Activated CD4-positive, alpha-beta memory T cell treated with anti-CD3 and anti-CD28 coated beads, Interleukin-2, amount 10 ng/mL, durations not matched to agents 7 days and 5 days (primary cell): ENCODE results near the gene PKDCC. TPM values are rescaled to one million over a fixed set of nuclear protein-coding genes. Genes with fewer than 3 reads are reported as not detected.

Experiments used
- CTCF ChIA-PET: fragments of 350-600 bp; sonication (Branson Sonifier 250); formaldehyde crosslinking; loops from one replicate; lab custom pipeline; 2021; ENCODE audit warnings: antibody characterized with exemption, inconsistent platforms; lab: Charles Lee
- POLR2A ChIA-PET: fragments of 350-600 bp; sonication (Branson Sonifier 250); formaldehyde crosslinking; loops from one replicate; lab custom pipeline; 2021; ENCODE audit warnings: antibody characterized with exemption; lab: Charles Lee
- DNase-seq: peaks from one replicate; pipeline ENCODE4 v3.0.0-alpha.2; 2020
- H3K27ac Mint-ChIP-seq: one replicate; pipeline ENCODE4 v1.8.0; 2021; ENCODE audit warnings: mild to moderate bottlenecking, mixed read lengths
- H3K27me3 Mint-ChIP-seq: one replicate; pipeline ENCODE4 v1.8.0; 2021; ENCODE audit warnings: mixed read lengths
- H3K36me3 Mint-ChIP-seq: one replicate; pipeline ENCODE4 v1.8.0; 2021; ENCODE audit warnings: low read depth, mixed read lengths
- H3K4me1 Mint-ChIP-seq: one replicate; pipeline ENCODE4 v1.8.0; 2021; ENCODE audit warnings: mixed read lengths
- H3K4me3 Mint-ChIP-seq: one replicate; pipeline ENCODE4 v1.8.0; 2021; ENCODE audit warnings: mild to moderate bottlenecking, mixed read lengths
- H3K9me3 Mint-ChIP-seq: one replicate; pipeline ENCODE4 v1.8.0; 2021; ENCODE audit warnings: mixed read lengths
- total RNA-seq, 2 experiments: library from RNA; stranded (reverse); gene quantifications; one replicate each; pipeline ENCODE4 v1.2.3, GENCODE V29; 2021

The PKDCC gene, protein sequence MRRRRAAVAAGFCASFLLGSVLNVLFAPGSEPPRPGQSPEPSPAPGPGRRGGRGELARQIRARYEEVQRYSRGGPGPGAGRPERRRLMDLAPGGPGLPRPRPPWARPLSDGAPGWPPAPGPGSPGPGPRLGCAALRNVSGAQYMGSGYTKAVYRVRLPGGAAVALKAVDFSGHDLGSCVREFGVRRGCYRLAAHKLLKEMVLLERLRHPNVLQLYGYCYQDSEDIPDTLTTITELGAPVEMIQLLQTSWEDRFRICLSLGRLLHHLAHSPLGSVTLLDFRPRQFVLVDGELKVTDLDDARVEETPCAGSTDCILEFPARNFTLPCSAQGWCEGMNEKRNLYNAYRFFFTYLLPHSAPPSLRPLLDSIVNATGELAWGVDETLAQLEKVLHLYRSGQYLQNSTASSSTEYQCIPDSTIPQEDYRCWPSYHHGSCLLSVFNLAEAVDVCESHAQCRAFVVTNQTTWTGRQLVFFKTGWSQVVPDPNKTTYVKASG
- not detected for total RNA-seq

- CTCF ChIA-PET, result interaction anchor here (0.5 to 1.9 kb wide), 2 partner anchors 178 to 440 kb away, joined by 3 to 5 read pairs; no protein-coding TSS in a partner anchor
- DNase-seq, result no peak
- POLR2A ChIA-PET, result interaction anchor here (1.8 kb wide), 1 partner anchor 152 kb away, joined by 4 read pairs; no protein-coding TSS in a partner anchor
- Mint-ChIP-seq H3K27ac (no peak within 1 kb of the TSS), H3K27me3 (peaks cover 62% of the 10 kb centered on the region), H3K4me1 (peaks cover 3% of the 10 kb centered on the region), H3K4me3 (peak within 1 kb of the TSS; percentile 30), H3K9me3 (no peaks in the 10 kb centered on the region), H3K36me3 (no peaks in the 10 kb centered on the region)
Observed at GRCh38 chr2:42047488-42048298, at the start of gene PKDCC. Gene PKDCC, plus strand, starts transcription at chr2:42048021. Its CDS starts 179 bp downstream, at chr2:42048200.

DNA sequence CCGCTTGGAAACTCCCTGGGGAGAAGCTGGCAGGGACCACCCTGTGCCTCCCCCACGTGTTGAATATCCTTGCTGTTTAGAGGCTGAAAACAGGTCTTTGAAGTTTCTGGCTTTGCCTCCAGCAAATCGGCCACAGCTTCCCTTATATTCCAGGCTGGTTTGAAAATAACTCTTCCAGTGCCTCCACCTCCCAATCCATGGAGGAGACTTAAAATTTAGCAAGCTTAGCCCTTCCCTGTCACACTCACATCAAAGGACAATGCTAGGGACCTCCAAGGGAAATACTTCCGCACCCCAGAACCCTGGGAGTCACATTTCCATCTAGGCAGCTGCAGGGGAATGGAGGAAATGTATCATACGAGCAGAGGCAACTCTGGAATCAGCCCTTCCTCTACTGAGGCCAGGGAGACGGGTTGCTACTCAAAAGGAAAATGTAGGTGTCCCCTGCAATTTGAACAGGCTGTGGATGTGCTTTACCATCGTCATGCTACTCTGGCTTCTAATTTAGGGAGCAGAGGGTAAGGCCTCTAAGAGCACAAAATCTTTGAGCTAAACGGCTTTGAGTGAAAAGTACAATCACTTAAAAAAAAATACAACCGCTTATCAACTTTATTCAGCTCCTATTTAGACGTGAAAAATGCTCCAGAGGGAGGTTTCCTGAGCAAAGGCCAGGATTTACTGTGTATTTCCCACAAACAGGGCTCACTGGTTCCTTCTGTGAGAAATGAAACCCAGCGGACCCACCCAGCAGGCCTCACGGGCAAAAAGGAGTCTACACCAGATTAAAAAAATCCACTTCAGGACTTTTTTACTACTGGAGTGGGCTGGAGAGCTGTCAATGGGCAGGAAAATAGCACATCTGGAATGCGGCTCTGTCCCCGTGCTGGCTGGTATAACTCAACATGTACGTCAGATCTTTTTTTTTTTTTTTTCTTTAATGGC is 49.4 kb upstream of the PKDCC start:
- Mint-ChIP-seq H3K9me3 (peaks cover 3% of the 10 kb centered on the region), H3K4me1 (no peaks in the 10 kb centered on the region), H3K27me3 (peaks cover 4% of the 10 kb centered on the region), H3K4me3 (no peak overlapping the region), H3K36me3 (no peaks in the 10 kb centered on the region), H3K27ac (no peak overlapping the region)
- POLR2A ChIA-PET, result no interaction called here
- no peak for DNase-seq
- CTCF ChIA-PET, result interaction anchor here (1.3 kb wide), 1 partner anchor 11 kb away, joined by 3 read pairs; no protein-coding TSS in a partner anchor

- Mint-ChIP-seq H3K9me3 (peaks cover 6% of the 10 kb centered on the region), H3K27me3 (peaks cover 6% of the 10 kb centered on the region), H3K36me3 (no peaks in the 10 kb centered on the region), H3K4me1 (no peaks in the 10 kb centered on the region), H3K4me3 (no peak overlapping the region), H3K27ac (no peak overlapping the region)
- CTCF ChIA-PET, result interaction anchor here (1.3 kb wide), 1 partner anchor 12 kb away, joined by 3 read pairs; no protein-coding TSS in a partner anchor
- POLR2A ChIA-PET, result no interaction called here
- no peak for DNase-seq
Observed at GRCh38 chr2:41999128-41999480, 48.7 kb upstream of the PKDCC start.

DNA sequence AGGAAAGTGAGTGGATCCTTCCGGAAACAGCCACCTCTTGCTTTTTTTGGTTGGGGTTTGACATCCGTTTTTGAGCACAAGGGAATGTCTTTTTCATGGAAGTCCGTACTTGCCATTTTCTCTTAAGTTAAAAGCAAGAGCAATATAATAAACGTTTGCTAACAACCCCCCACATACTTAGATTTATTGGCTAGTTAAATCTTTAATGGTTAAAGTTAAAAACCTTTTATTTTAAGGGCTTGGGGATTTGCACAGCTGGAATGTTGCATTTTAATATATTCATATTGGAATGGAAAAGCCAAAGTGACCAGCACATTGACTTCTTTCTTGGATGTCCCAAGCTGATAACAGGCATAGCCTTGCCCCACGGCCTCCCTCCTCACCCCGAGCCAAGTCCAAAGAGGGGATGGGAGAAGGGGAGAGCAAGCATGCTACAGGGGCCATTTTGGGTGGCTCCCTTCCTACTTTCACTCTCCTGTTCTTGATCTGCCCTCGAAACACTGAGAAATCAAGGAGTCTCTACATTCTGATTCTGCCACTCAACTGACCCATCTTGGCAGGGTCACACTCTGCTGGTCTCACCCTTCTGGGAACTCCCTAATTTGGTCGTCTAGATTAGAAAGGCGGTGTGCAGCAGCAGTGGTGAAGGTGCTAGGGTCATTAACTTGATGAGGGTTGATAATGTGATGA is 48.1 kb upstream of the PKDCC start:
- CTCF ChIA-PET, result no interaction called here
- Mint-ChIP-seq H3K4me1 (no peaks in the 10 kb centered on the region), H3K9me3 (peaks cover 8% of the 10 kb centered on the region), H3K4me3 (no peak overlapping the region), H3K27me3 (peaks cover 9% of the 10 kb centered on the region), H3K36me3 (no peaks in the 10 kb centered on the region), H3K27ac (no peak overlapping the region)
- no peak for DNase-seq
- POLR2A ChIA-PET, result no interaction called here

GRCh38 chr2:42001711-42002201 is 46.1 kb upstream of the PKDCC start:
- H3K27ac Mint-ChIP-seq, result no peak overlapping the region
- H3K9me3 Mint-ChIP-seq, result peaks cover 7% of the 10 kb centered on the region
- ChIA-PET POLR2A (no interaction called here), CTCF (no interaction called here)
- peaks cover 23% of the 10 kb centered on the region for H3K27me3 Mint-ChIP-seq
- H3K36me3 Mint-ChIP-seq, result no peaks in the 10 kb centered on the region
- no peaks in the 10 kb centered on the region for H3K4me1 Mint-ChIP-seq
- no peak for DNase-seq
- no peak overlapping the region for H3K4me3 Mint-ChIP-seq

DNA sequence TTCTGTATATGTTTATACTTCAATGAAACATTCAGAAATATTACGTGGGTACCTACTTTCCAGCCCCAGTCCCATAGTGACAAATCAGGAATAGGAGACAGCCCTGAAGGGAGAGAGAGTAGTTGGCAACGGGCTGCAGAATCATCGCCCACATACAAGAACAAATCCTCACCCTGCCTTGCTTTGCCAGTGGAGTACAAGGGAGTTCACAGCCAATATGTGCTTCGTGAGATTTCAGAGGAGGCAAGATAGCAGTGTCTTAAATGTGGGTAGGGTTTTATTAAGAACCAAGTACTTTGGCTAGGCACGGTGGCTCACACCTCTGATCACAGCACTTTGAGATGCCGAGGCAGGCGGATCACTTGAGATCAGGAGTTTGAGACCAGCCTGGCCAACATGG is 40.3 kb upstream of the PKDCC start:
- no peaks in the 10 kb centered on the region for H3K36me3 Mint-ChIP-seq
- POLR2A ChIA-PET, result no interaction called here
- peaks cover 7% of the 10 kb centered on the region for H3K9me3 Mint-ChIP-seq
- H3K4me3 Mint-ChIP-seq, result no peak overlapping the region
- peaks cover 39% of the 10 kb centered on the region for H3K27me3 Mint-ChIP-seq
- DNase-seq, result no peak
- peaks cover 10% of the 10 kb centered on the region for H3K4me1 Mint-ChIP-seq
- CTCF ChIA-PET, result no interaction called here
- no peak overlapping the region for H3K27ac Mint-ChIP-seq

GRCh38 chr2:42008241-42008921 is 39.4 kb upstream of the PKDCC start:
- H3K4me1 Mint-ChIP-seq, result peaks cover 10% of the 10 kb centered on the region
- POLR2A ChIA-PET, result no interaction called here
- DNase-seq, result no peak
- CTCF ChIA-PET, result no interaction called here
- no peak overlapping the region for H3K4me3 Mint-ChIP-seq
- peaks cover 7% of the 10 kb centered on the region for H3K9me3 Mint-ChIP-seq
- H3K27me3 Mint-ChIP-seq, result peaks cover 39% of the 10 kb centered on the region
- H3K36me3 Mint-ChIP-seq, result no peaks in the 10 kb centered on the region
- H3K27ac Mint-ChIP-seq, result no peak overlapping the region

GRCh38 chr2:42009657-42010580 is 37.9 kb upstream of the PKDCC start:
- no peaks in the 10 kb centered on the region for H3K36me3 Mint-ChIP-seq
- H3K27ac Mint-ChIP-seq, result no peak overlapping the region
- peaks cover 34% of the 10 kb centered on the region for H3K27me3 Mint-ChIP-seq
- no peak for DNase-seq
- no peak overlapping the region for H3K4me3 Mint-ChIP-seq
- POLR2A ChIA-PET, result no interaction called here
- no peaks in the 10 kb centered on the region for H3K9me3 Mint-ChIP-seq
- peaks cover 10% of the 10 kb centered on the region for H3K4me1 Mint-ChIP-seq
- CTCF ChIA-PET, result interaction anchor here (1.0 kb wide), 1 partner anchor 77 kb away, joined by 3 read pairs; no protein-coding TSS in a partner anchor

GRCh38 chr2:42010743-42011298 is 37.0 kb upstream of the PKDCC start:
- DNase-seq, result no peak
- Mint-ChIP-seq H3K4me1 (peaks cover 10% of the 10 kb centered on the region), H3K27ac (no peak overlapping the region), H3K27me3 (peaks cover 29% of the 10 kb centered on the region), H3K4me3 (no peak overlapping the region), H3K9me3 (no peaks in the 10 kb centered on the region), H3K36me3 (no peaks in the 10 kb centered on the region)
- POLR2A ChIA-PET, result no interaction called here
- CTCF ChIA-PET, result interaction anchor here (1.0 kb wide), 1 partner anchor 76 kb away, joined by 3 read pairs; no protein-coding TSS in a partner anchor

GRCh38 chr2:42012137-42012536 is 35.7 kb upstream of the PKDCC start:
- Mint-ChIP-seq H3K27me3 (peaks cover 17% of the 10 kb centered on the region), H3K27ac (no peak overlapping the region), H3K36me3 (no peaks in the 10 kb centered on the region), H3K9me3 (no peaks in the 10 kb centered on the region), H3K4me3 (no peak overlapping the region), H3K4me1 (peaks cover 10% of the 10 kb centered on the region)
- CTCF ChIA-PET, result no interaction called here
- DNase-seq, result no peak
- POLR2A ChIA-PET, result interaction anchor here (0.6 kb wide), 1 partner anchor 618 kb away, joined by 3 read pairs; no protein-coding TSS in a partner anchor
